Subcutaneous adipose tissue (tissue), 4 donors: ENCODE results near the gene DLK1. TPM values are rescaled to one million over a fixed set of nuclear protein-coding genes. Genes with fewer than 3 reads are reported as not detected.

Experiments
- CTCF ChIP-seq: fragments of 450-650 bp; IDR thresholded peaks from one replicate; pipeline ENCODE4 v1.5.1; 2016; ENCODE audit warnings: low read depth, mild to moderate bottlenecking, control low read depth, antibody characterized with exemption, moderate library complexity
- total RNA-seq, 4 donors: library from RNA; depleted of rRNA; stranded (reverse); fragments of >200 nt; gene quantifications; one replicate each; pipeline ENCODE4 v1.1.0, GENCODE V29; 2016

DLK1 gene
- total RNA-seq, 4 donors from 2014 or later = not detected

GRCh38 chr14:100780246-100780645, 53.6 kb downstream of the DLK1 start:
- TF ChIP-seq CTCF = no peak

- TF ChIP-seq CTCF = no peak
Observed at GRCh38 chr14:100780646-100781355, 54.1 kb downstream of the DLK1 start.

- no peak for TF ChIP-seq CTCF
Observed at GRCh38 chr14:100781952-100782351, 55.3 kb downstream of the DLK1 start.

DNA sequence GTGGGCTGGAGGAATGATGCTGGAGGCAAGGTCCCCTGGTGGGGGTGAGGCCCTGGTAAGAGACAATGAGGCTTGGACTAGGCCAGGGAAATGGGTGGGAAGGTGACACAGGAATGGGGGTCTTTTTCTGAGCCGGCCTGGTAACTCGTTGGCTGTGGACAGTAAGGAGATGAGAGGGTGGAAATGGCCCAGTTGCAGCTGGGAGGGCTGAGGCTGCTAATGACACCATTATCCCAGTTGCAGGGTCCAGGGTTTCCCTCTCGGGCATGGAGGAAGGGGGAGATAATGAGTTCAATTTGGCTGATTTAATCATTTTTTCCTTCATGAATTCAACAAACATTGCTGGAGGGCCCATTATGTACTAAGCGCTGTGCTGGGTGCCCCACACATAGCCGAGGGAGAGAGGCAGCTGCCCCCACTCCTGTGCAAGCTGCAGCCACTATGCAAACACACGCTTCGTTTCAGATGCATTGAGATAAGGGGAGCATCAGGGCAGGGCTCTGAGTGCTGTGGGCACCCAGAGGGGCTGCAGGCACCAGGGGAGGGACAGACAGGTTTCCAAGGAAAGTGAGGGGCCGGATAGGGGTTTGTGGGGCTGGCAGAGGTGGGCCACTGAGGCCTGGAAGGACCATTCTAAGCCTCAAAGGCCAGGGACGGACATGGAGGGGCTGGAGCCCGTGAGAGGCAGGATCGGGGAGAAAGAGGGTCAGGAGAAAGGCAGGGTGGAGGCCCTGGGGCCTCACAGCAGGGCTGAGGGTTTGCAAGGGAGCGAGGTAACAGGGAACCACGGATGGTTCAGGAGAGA, 56.0 kb downstream of the DLK1 start:
- no peak for TF ChIP-seq CTCF

DNA sequence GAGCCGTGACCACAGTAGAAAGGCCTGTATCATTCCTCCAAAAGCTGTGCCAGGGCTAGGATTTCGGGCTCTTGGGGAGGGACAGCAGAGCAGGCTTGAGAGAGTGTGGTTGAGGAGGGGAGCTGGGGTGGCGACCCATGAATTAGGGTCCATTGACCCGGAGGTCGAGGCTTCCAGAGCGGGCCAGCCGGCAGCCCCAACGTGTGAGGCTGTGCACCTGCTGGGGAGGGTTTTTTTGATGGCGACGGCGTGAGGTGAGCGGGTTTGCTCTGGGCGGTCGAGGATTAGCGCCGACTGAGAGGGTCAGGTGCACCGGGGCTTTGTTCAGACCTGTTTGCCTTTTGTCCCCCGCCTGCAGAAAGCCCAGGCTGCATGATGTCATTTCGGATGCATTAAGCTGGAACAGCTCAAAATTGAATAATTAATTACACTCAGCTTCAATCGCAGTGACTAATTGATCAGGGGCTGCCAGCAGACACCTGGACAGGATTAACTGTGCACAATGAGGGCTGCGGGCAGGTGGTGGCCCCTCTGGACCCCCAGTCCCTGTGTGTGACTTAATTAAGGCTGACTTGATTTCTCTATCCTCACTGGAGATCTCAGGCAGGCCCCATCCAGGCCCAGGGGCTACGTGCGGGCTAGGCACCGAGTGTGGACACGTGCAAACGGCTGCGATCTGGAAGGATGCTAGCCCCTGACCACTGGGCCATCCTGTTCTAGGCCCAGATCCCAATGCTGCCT, 57.1 kb downstream of the DLK1 start:
- TF ChIP-seq CTCF = no peak

GRCh38 chr14:100784523-100785337, 58.0 kb downstream of the DLK1 start:
- TF ChIP-seq CTCF = no peak

GRCh38 chr14:100785338-100785615, 58.6 kb downstream of the DLK1 start:
- no peak for TF ChIP-seq CTCF
